GM19324 (cell line): ENCODE data around the gene PJA1.

Source experiments
- ATAC-seq: cut with Tn5 transposase; IDR thresholded peaks from one replicate; pipeline ENCODE4 v1.9.1; 2021; ENCODE audit warnings: mild to moderate bottlenecking, moderate library complexity; ENCODE audit not compliant: unreplicated experiment, low FRiP score

The PJA1 gene

DNA sequence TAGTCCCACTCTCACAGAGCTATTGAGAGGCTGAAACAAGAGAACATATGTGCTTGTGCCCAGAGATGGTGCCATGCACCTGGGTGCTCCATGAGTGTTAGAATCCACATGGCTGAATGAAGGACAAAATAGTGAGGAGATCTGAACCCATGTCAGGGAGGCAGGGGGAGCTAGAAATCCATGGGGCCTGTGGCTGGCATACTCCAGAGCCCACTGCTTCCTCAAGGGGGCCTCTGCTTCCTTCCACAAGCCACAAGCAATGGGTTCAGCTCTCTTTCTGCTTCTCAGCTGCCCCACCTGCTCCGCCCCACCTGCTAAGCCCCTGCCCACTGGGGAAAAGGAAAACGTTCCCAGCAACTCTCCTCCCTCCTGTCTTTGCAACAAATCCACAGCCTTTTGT is 46.1 kb downstream of the PJA1 start:
- ATAC-seq, result no peak

GRCh38 chrX:69117876-69118526 is 47.3 kb downstream of the PJA1 start:
- ATAC-seq, result no peak

DNA sequence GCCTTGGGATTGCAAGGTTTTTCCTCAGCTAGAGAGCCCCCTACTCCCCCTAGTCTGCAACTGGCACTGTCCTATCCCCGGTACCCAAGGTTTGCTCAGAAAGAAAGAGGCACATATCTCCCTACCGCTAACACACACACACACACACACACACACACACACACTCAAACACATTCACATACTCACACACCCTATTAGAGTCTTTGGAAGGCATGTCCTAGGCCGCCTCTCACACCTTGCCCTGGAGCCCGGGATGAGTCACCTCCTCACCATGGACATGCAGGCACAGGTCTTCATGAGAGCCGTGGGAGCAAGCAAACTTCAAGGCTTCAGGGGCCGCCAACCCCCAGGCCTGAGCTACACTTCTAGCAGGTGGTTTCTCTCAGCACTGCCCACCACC is 49.2 kb downstream of the PJA1 start:
- ATAC-seq, result no peak

- no peak for ATAC-seq
Measured at GRCh38 chrX:69113723-69114122, 51.5 kb downstream of the PJA1 start.
